H1 (cell line): Measurements from ENCODE around the gene ZNF346. TPM values are rescaled to one million over a fixed set of nuclear protein-coding genes. Genes with fewer than 3 reads are reported as not detected.

Experiments
- CTCF ChIA-PET: fragments of 300-600 bp; sonication (Branson Sonifier 250); formaldehyde crosslinking; loops from one replicate; lab custom pipeline; 2021; ENCODE audit not compliant: partially characterized antibody; lab: Charles Lee
- POLR2A ChIA-PET: fragments of 300-600 bp; sonication (Branson Sonifier 250); formaldehyde crosslinking; loops from one replicate; lab custom pipeline; 2021; ENCODE audit warnings: inconsistent platforms; ENCODE audit not compliant: partially characterized antibody; lab: Charles Lee
- DNase-seq, 2 experiments: peaks; one replicate each; pipeline versions ENCODE4 v3.0.0 to v3.0.0-alpha.2; 2010 to 2022; ENCODE audit warnings: low spot score in 2 of 2, low read depth in 1 of 2, mixed read lengths in 1 of 2
- FAIRE-seq: peaks from 2 replicates; lab custom pipeline; 2011; peaks lifted over from hg19 to GRCh38; lab: Jason Lieb, UNC
- H2AFZ ChIP-seq: 2 replicates; pipeline ENCODE4 v1.8.1; 2012; ENCODE audit warnings: low read length, inconsistent platforms
- H2AK5ac ChIP-seq: 2 replicates; pipeline ENCODE4 v1.6.1; 2013; ENCODE audit warnings: low read depth, low read length
- H2BK120ac ChIP-seq: replicated peaks from 2 replicates; pipeline ENCODE3; 2013; ENCODE audit warnings: low read depth, low read length, inconsistent platforms
- H2BK12ac ChIP-seq: 2 replicates; pipeline ENCODE4 v1.6.1; 2013; ENCODE audit warnings: low read depth, low read length
- H2BK15ac ChIP-seq: 2 replicates; pipeline ENCODE4 v1.6.1; 2013; ENCODE audit warnings: low read length
- H2BK20ac ChIP-seq: 2 replicates; pipeline ENCODE4 v1.6.1; 2013; ENCODE audit warnings: low read length
- H2BK5ac ChIP-seq: 2 replicates; pipeline ENCODE4 v1.6.1; 2013; ENCODE audit warnings: low read depth, low read length
- H3K14ac ChIP-seq: 2 replicates; pipeline ENCODE4 v1.6.1; 2013; ENCODE audit warnings: inconsistent platforms; ENCODE audit not compliant: insufficient read length
- H3K18ac ChIP-seq: 2 replicates; pipeline ENCODE4 v1.6.1; 2013; ENCODE audit warnings: low read length; ENCODE audit errors: extremely low read depth
- H3K23ac ChIP-seq: 2 replicates; pipeline ENCODE4 v1.6.1; 2013; ENCODE audit warnings: inconsistent platforms; ENCODE audit not compliant: insufficient read length
- H3K23me2 ChIP-seq: 2 replicates; pipeline ENCODE4 v1.6.1; 2013; ENCODE audit warnings: low read depth, low read length
- H3K27ac ChIP-seq: 2 replicates; pipeline ENCODE4 v1.6.1; 2011; ENCODE audit warnings: low read depth, low read length, inconsistent platforms
- H3K27me3 ChIP-seq, 4 experiments: replicated peaks in 1 of 4; 1 replicate in 1 of 4; 2 replicates in 3 of 4; pipeline versions ENCODE4 v1.6.1 to v1.8.1; 2011 to 2013; ENCODE audit warnings: low read length in 3 of 4, mild to moderate bottlenecking in 3 of 4, inconsistent platforms in 2 of 4, mixed read lengths in 2 of 4, moderate library complexity in 1 of 4; ENCODE audit not compliant: control insufficient read depth in 3 of 4, insufficient read depth in 3 of 4; ENCODE audit errors: extremely low read depth in 1 of 4
- H3K36me3 ChIP-seq, 4 experiments: 2 replicates each; pipeline versions ENCODE4 v1.6.1 to v1.8.1; 2011 to 2013; ENCODE audit warnings: mild to moderate bottlenecking in 4 of 4, low read length in 3 of 4, moderate library complexity in 2 of 4, control low read depth in 1 of 4, inconsistent platforms in 1 of 4; ENCODE audit not compliant: insufficient read depth in 4 of 4, control insufficient read depth in 2 of 4
- H3K4ac ChIP-seq: replicated peaks from 2 replicates; pipeline ENCODE3; 2013; ENCODE audit warnings: low read length, low read depth, mixed read lengths, inconsistent platforms; ENCODE audit not compliant: insufficient read length
- H3K4me1 ChIP-seq, 4 experiments: replicated peaks in 1 of 4; 1 replicate in 1 of 4; 2 replicates in 3 of 4; pipeline versions ENCODE4 v1.6.1 to v1.8.1; 2011 to 2013; ENCODE audit warnings: low read length in 3 of 4, inconsistent platforms in 2 of 4, mixed read lengths in 1 of 4; ENCODE audit not compliant: insufficient read depth in 4 of 4, control insufficient read depth in 3 of 4
- H3K4me2 ChIP-seq, 2 experiments: 2 replicates each; pipeline versions ENCODE4 v1.6.1 to v1.8.1; 2011 to 2013; ENCODE audit warnings: low read depth in 2 of 2, low read length in 2 of 2, control low read depth in 1 of 2, inconsistent platforms in 1 of 2, mild to moderate bottlenecking in 1 of 2; ENCODE audit not compliant: insufficient read depth in 1 of 2
- H3K4me3 ChIP-seq, 4 experiments: fragments of 200-600, 300-600 bp in 1 of 4; sonication (generic), shearing (Covaris generic), sonication (Bioruptor Twin) in 1 of 4; 2 replicates each; pipeline versions ENCODE4 v1.5.1 to v1.8.1; 2011 to 2016; ENCODE audit warnings: low read length in 4 of 4, low read depth in 3 of 4, control low read depth in 2 of 4, inconsistent platforms in 2 of 4, mild to moderate bottlenecking in 2 of 4, mixed read lengths in 1 of 4, moderate library complexity in 1 of 4; ENCODE audit not compliant: insufficient read depth in 2 of 4; ENCODE audit errors: extremely low read depth in 1 of 4
- H3K56ac ChIP-seq: replicated peaks from 2 replicates; pipeline ENCODE3; 2013; ENCODE audit warnings: low read depth, mild to moderate bottlenecking, mixed read lengths, low read length, inconsistent platforms; ENCODE audit not compliant: insufficient read length
- H3K79me1 ChIP-seq: 2 replicates; pipeline ENCODE4 v1.6.1; 2013; ENCODE audit warnings: low read depth, low read length, control low read depth
- H3K79me2 ChIP-seq, 2 experiments: 2 replicates each; pipeline versions ENCODE4 v1.6.1 to v1.8.1; 2012 to 2013; ENCODE audit warnings: low read length in 2 of 2, mild to moderate bottlenecking in 2 of 2, inconsistent platforms in 1 of 2; ENCODE audit not compliant: insufficient read depth in 2 of 2, control insufficient read depth in 1 of 2
- H3K9ac ChIP-seq, 4 experiments: replicated peaks in 1 of 4; 1 replicate in 1 of 4; 2 replicates in 3 of 4; pipeline versions ENCODE4 v1.6.1 to v1.8.1; 2011 to 2013; ENCODE audit warnings: low read depth in 3 of 4, low read length in 3 of 4, control low read depth in 2 of 4, mild to moderate bottlenecking in 2 of 4, moderate library complexity in 2 of 4, inconsistent platforms in 1 of 4; ENCODE audit errors: extremely low read depth in 1 of 4
- H3K9me3 ChIP-seq, 2 experiments: 2 replicates each; pipeline versions ENCODE4 v1.6.1 to v1.8.1; 2012 to 2013; ENCODE audit warnings: mild to moderate bottlenecking in 2 of 2, moderate library complexity in 2 of 2, control low read depth in 1 of 2, inconsistent platforms in 1 of 2, low read depth in 1 of 2, low read length in 1 of 2, mixed read lengths in 1 of 2; ENCODE audit not compliant: insufficient read depth in 2 of 2
- H4K20me1 ChIP-seq, 2 experiments: replicated peaks in 1 of 2; 2 replicates each; pipeline versions ENCODE3 to v1.8.1; 2011 to 2013; ENCODE audit warnings: inconsistent platforms in 2 of 2, low read length in 2 of 2, mild to moderate bottlenecking in 1 of 2; ENCODE audit not compliant: insufficient read depth in 2 of 2, control insufficient read depth in 1 of 2
- H4K5ac ChIP-seq: 2 replicates; pipeline ENCODE4 v1.6.1; 2013; ENCODE audit warnings: low read length, low read depth, mixed read lengths, inconsistent platforms; ENCODE audit not compliant: insufficient read length
- H4K8ac ChIP-seq: 2 replicates; pipeline ENCODE4 v1.8.0; 2013; ENCODE audit warnings: mild to moderate bottlenecking, moderate library complexity, low read length, inconsistent platforms; ENCODE audit not compliant: insufficient read depth; ENCODE audit errors: extremely low read depth
- H4K91ac ChIP-seq: replicated peaks from 2 replicates; pipeline ENCODE3; 2013; ENCODE audit warnings: low read length, mixed read lengths, inconsistent platforms; ENCODE audit not compliant: insufficient read length
- RFX5 ChIP-seq: IDR thresholded peaks from 2 replicates; pipeline ENCODE4 v1.6.1; 2011; ENCODE audit warnings: low read depth, low read length, improper control_type of control experiment, borderline replicate concordance
- WGBS, 2 experiments: shearing (Covaris generic) in 1 of 2; methylation state at CpG; one replicate each; pipeline versions ENCODE4 v1.1.6 to v1.1.7; 2013 to 2015; ENCODE audit warnings: low lambda C conversion rate in 2 of 2, mixed read lengths in 2 of 2, inconsistent platforms in 1 of 2, low coverage in 1 of 2, missing lambda C conversion rate in 1 of 2; ENCODE audit not compliant: insufficient replicate concordance in 2 of 2, insufficient coverage in 1 of 2, insufficient read length in 1 of 2; ENCODE audit errors: extremely low coverage in 1 of 2, missing lambda C conversion rate in 1 of 2; 5-methylcytosine and 5-hydroxymethylcytosine counted together
- polyA plus RNA-seq, 7 experiments: library from polyadenylated mRNA; depleted of rRNA in 3 of 7; stranded (reverse) in 5 of 7; unstranded in 2 of 7; fragments of >200 nt in 5 of 7; fragments of 200-250 nt in 2 of 7; gene quantifications; 1 replicate in 5 of 7; 2 replicates in 1 of 7; 4 replicates in 1 of 7; pipeline versions ENCODE4 v1.2.1 to v1.2.3, GENCODE V29; 2011 to 2013; ENCODE audit warnings: missing spikeins in 2 of 7, mixed read lengths in 2 of 7
- total RNA-seq: library from RNA; stranded (reverse); fragmentation: NEBNext Ultra II Directional; extraction: Animal tissue kit (Norgen Biotek cat#: 25700); gene quantifications from 2 replicates; pipeline ENCODE4 v1.2.1, GENCODE V29; 2021

Gene ZNF346
- total and polyA plus RNA-seq, 2 of the 8 experiments (the other 6 are each of a cell fraction or from before 2014, with no cell fraction given) = 19.9 to 20.8 TPM

GRCh38 chr5:177126771-177127170, 104.3 kb downstream of the ZNF346 start:
- no peak overlapping the region for H3K56ac ChIP-seq
- H3K79me1 ChIP-seq = peaks cover 2% of the 10 kb centered on the region; the same call in 1 of the 2 replicates
- FAIRE-seq (no peak), DNase-seq (no peak)
- no peak overlapping the region for H2BK15ac ChIP-seq
- no peak overlapping the region for H3K18ac ChIP-seq
- H3K4ac ChIP-seq = no peak overlapping the region
- CTCF ChIA-PET = interaction anchor here (0.6 to 8.1 kb wide), 6 partner anchors 13 to 183 kb away, joined by 3 to 77 read pairs (median 3); no protein-coding TSS in a partner anchor
- no peak overlapping the region for H4K5ac ChIP-seq
- no peak overlapping the region for H2BK20ac ChIP-seq
- 100% methylated on average over 1 of the region's 1 CpG; no CpG with 5 or more reads in 1 of the 2 experiments for WGBS, 2 experiments
- no peak overlapping the region for H3K27ac ChIP-seq
- no peak overlapping the region for H2BK120ac ChIP-seq
- H3K79me2 ChIP-seq = peaks cover 6 to 12% of the 10 kb centered on the region in 2 experiments; a peak in 1 of 4 replicates
- H3K4me3 ChIP-seq = no peak overlapping the region
- H3K14ac ChIP-seq = no peak overlapping the region
- POLR2A ChIA-PET = interaction anchor here (0.9 to 2.3 kb wide), 6 partner anchors 11 to 175 kb away, joined by 3 to 5 read pairs (median 4); no protein-coding TSS in a partner anchor
- H3K23me2 ChIP-seq = peaks cover 4% of the 10 kb centered on the region; the same call in 1 of the 2 replicates
- peaks cover 10 to 13% (median 12%) of the 10 kb centered on the region in 4 experiments for H3K4me1 ChIP-seq
- H2AK5ac ChIP-seq = no peak overlapping the region
- H3K9me3 ChIP-seq = no peaks in the 10 kb centered on the region; a peak in 1 of 4 replicates
- H4K8ac ChIP-seq = no peak overlapping the region
- no peak overlapping the region for H4K91ac ChIP-seq
- H2AFZ ChIP-seq = no peak overlapping the region
- H3K36me3 ChIP-seq = no peaks in the 10 kb centered on the region
- no peak overlapping the region for H2BK12ac ChIP-seq
- H4K20me1 ChIP-seq = no peaks in the 10 kb centered on the region
- H3K27me3 ChIP-seq = no peaks in the 10 kb centered on the region
- no peak overlapping the region for H2BK5ac ChIP-seq
- no peak overlapping the region for H3K23ac ChIP-seq
- H3K4me2 ChIP-seq = no peak overlapping the region
- no peak overlapping the region for H3K9ac ChIP-seq
- TF ChIP-seq RFX5 = no peak
